Endothelial cell (in vitro differentiated cells): Measurements from ENCODE around the gene BANF2. TPM values are rescaled to one million over a fixed set of nuclear protein-coding genes. Genes with fewer than 3 reads are reported as not detected.

Experiments used
- DNase-seq: peaks from one replicate; pipeline ENCODE4 v3.0.0; 2021; ENCODE audit warnings: low spot score
- H3K27ac Mint-ChIP-seq: one replicate; pipeline ENCODE4 v1.8.0; 2021; ENCODE audit warnings: mixed read lengths, inconsistent platforms; ENCODE audit not compliant: unreplicated experiment
- H3K27me3 Mint-ChIP-seq: one replicate; pipeline ENCODE4 v1.8.0; 2021; ENCODE audit warnings: mild to moderate bottlenecking, moderate library complexity, mixed read lengths, inconsistent platforms; ENCODE audit not compliant: unreplicated experiment
- H3K36me3 Mint-ChIP-seq: one replicate; pipeline ENCODE4 v1.8.0; 2021; ENCODE audit warnings: mild to moderate bottlenecking, low read depth, mixed read lengths, inconsistent platforms; ENCODE audit not compliant: unreplicated experiment
- H3K4me1 Mint-ChIP-seq: one replicate; pipeline ENCODE4 v1.8.0; 2021; ENCODE audit warnings: mild to moderate bottlenecking, mixed read lengths, inconsistent platforms; ENCODE audit not compliant: unreplicated experiment
- H3K4me3 Mint-ChIP-seq: one replicate; pipeline ENCODE4 v1.8.0; 2021; ENCODE audit warnings: mild to moderate bottlenecking, mixed read lengths, inconsistent platforms; ENCODE audit not compliant: unreplicated experiment
- H3K9me3 Mint-ChIP-seq: one replicate; pipeline ENCODE4 v1.8.0; 2021; ENCODE audit warnings: mixed read lengths, inconsistent platforms; ENCODE audit not compliant: unreplicated experiment
- long read RNA-seq: library from polyadenylated mRNA; unstranded; transcript quantifications from one replicate; pipeline ENCODE4 v2.0.0, GENCODE V29; 2020; ENCODE audit not compliant: unreplicated experiment
- total RNA-seq: library from RNA; stranded (reverse); fragmentation: NEBNext Ultra II Directional; extraction: Animal tissue kit (Norgen Biotek cat#: 25700); gene quantifications from one replicate; pipeline ENCODE4 v1.2.1, GENCODE V29; 2021; ENCODE audit not compliant: unreplicated experiment
- TF ChIP-seq, protein P1 (sequence below): fragments of 200-600 bp; sonication (generic); IDR thresholded peaks from one replicate; pipeline ENCODE4 v1.5.0; 2021; ENCODE audit warnings: antibody characterized with exemption; ENCODE audit not compliant: unreplicated experiment

The BANF2 gene
- total RNA-seq, result not detected
- long read RNA-seq, partial matches to known transcripts, result 0 of 1 reads
- long read RNA-seq, other reads (novel, unspliced or antisense), result 1 of 1 reads

- Mint-ChIP-seq H3K9me3 (peaks cover 5% of the 10 kb centered on the region), H3K27ac (no peak within 1 kb of the TSS), H3K4me3 (no peak within 1 kb of the TSS), H3K36me3 (no peaks in the 10 kb centered on the region), H3K4me1 (no peaks in the 10 kb centered on the region), H3K27me3 (peaks cover 5% of the 10 kb centered on the region)
- TF ChIP-seq, protein P1, sequence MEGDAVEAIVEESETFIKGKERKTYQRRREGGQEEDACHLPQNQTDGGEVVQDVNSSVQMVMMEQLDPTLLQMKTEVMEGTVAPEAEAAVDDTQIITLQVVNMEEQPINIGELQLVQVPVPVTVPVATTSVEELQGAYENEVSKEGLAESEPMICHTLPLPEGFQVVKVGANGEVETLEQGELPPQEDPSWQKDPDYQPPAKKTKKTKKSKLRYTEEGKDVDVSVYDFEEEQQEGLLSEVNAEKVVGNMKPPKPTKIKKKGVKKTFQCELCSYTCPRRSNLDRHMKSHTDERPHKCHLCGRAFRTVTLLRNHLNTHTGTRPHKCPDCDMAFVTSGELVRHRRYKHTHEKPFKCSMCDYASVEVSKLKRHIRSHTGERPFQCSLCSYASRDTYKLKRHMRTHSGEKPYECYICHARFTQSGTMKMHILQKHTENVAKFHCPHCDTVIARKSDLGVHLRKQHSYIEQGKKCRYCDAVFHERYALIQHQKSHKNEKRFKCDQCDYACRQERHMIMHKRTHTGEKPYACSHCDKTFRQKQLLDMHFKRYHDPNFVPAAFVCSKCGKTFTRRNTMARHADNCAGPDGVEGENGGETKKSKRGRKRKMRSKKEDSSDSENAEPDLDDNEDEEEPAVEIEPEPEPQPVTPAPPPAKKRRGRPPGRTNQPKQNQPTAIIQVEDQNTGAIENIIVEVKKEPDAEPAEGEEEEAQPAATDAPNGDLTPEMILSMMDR, result no peak
- DNase-seq, result no peak
Observed at GRCh38 chr20:17699931-17700351, at the start of gene BANF2. Gene BANF2, plus strand, starts transcription at chr20:17699966. Its CDS starts 25,060 bp downstream, at chr20:17725026.

GRCh38 chr20:17650301-17651128 lies 49.3 kb upstream of the BANF2 start:
- DNase-seq, result no peak
- Mint-ChIP-seq H3K27ac (peak overlapping the region; percentile 15), H3K4me1 (peaks cover 2% of the 10 kb centered on the region), H3K4me3 (no peak overlapping the region), H3K9me3 (no peaks in the 10 kb centered on the region), H3K36me3 (peaks cover 7% of the 10 kb centered on the region), H3K27me3 (no peaks in the 10 kb centered on the region)
- TF ChIP-seq, protein P1, result no peak

DNA sequence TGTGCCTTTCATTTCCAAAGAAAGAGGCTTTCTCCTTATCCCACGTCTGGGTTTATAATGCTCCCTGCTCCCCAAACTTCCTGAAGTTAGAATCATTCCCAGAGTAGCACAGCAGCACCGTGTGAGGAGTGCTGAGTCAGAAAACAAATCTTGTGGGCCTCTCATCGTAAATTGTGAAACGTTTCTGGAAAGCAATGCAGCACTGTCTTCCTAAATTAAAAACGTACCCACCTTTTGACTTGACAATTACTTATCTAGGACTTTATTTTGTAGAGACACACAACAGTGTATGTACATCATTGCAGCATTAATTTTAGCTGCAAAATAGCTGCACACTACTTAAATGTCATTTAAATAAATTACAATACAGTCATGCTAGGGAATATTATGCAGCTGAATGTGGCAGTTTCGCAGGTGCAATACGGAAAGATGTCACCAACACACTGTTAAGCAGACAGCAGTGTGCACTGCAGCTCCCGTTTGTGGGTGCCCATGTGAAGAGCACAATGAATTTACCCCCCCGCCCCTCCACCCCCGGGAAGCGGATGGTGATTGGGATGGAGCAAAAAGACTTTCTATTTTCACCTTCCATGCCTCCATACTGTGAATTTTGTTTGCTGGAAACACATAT lies 48.5 kb upstream of the BANF2 start:
- no peak for DNase-seq
- Mint-ChIP-seq H3K4me3 (no peak overlapping the region), H3K9me3 (no peaks in the 10 kb centered on the region), H3K27me3 (no peaks in the 10 kb centered on the region), H3K4me1 (peaks cover 2% of the 10 kb centered on the region), H3K27ac (peak overlapping the region; percentile 15), H3K36me3 (peaks cover 7% of the 10 kb centered on the region)
- TF ChIP-seq, protein P1, result no peak

DNA sequence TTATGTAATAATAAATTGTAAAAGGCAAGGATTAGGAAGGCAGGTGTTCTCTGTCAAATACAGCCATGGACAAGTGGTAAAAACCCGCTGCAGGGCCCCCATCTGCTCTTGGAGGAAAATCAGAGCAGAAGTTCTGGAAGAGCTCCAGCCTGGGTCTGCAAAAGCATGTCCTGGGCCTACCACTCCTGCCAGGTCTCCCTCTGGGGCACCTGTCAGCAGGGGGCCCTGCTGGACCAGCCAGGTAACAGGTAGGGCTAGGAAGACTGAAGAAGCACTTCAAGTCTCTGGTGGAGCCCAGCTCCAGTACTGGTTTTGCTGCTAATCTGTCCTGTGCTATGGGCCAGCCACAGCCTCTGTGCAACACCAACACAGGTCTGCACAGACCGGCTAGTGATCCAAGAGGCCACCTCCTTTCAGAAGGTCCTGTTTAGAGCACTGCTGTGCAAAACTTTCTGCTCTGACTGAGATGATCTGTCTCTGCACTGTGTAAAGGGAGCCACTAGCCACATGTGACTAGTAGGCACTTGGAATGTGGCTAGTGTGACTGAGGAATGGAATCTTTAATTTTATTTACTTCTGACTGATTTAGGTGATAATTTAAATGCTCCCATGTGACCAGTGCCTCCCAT lies 47.9 kb upstream of the BANF2 start:
- Mint-ChIP-seq H3K27me3 (no peaks in the 10 kb centered on the region), H3K9me3 (no peaks in the 10 kb centered on the region), H3K4me3 (no peak overlapping the region), H3K27ac (no peak overlapping the region), H3K4me1 (peaks cover 2% of the 10 kb centered on the region), H3K36me3 (peaks cover 13% of the 10 kb centered on the region)
- TF ChIP-seq, protein P1, result no peak
- DNase-seq, result no peak
